Measurements from ENCODE around the gene TMEM232.

DNA sequence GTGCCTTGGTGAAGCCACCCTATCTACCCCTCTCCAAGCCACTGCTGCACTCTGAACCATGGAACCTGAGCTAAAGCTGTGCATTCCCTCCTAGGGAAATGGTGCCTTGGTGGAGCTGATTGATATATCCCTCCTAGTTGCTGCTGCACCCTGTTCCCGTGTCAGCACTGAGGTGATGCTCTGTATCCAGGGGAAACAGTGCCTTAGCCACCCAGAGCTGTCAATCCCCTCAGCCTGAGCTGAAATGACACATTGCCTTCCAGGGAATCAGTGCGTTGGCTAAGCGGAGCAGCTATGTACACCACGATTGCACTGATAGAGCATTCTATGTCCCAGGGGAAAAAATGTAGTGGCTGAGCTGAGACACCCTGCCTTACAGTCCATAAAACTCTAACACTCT, 257.0 kb downstream of the TMEM232 start:
- TF ChIP-seq, protein P1, sequence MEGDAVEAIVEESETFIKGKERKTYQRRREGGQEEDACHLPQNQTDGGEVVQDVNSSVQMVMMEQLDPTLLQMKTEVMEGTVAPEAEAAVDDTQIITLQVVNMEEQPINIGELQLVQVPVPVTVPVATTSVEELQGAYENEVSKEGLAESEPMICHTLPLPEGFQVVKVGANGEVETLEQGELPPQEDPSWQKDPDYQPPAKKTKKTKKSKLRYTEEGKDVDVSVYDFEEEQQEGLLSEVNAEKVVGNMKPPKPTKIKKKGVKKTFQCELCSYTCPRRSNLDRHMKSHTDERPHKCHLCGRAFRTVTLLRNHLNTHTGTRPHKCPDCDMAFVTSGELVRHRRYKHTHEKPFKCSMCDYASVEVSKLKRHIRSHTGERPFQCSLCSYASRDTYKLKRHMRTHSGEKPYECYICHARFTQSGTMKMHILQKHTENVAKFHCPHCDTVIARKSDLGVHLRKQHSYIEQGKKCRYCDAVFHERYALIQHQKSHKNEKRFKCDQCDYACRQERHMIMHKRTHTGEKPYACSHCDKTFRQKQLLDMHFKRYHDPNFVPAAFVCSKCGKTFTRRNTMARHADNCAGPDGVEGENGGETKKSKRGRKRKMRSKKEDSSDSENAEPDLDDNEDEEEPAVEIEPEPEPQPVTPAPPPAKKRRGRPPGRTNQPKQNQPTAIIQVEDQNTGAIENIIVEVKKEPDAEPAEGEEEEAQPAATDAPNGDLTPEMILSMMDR (conservative IDR thresholded peaks at IDR 0.05; ENCODE audit: low read length): no peak
- TF ChIP-seq EZH2phosphoT487 (IDR thresholded peaks at IDR 0.05; ENCODE audit: borderline replicate concordance, low read depth, low read length): no peak

Data from OCI-LY7 (cell line).